Left ventricle myocardium inferior (tissue), 1 donor: ENCODE data around the gene NXPH2. TPM values are rescaled to one million over a fixed set of nuclear protein-coding genes. Genes with fewer than 3 reads are reported as not detected.
A peak's percentile ranks its signal among the peaks of the same experiment; 100 is the strongest.

Source experiments
- DNase-seq: peaks from one replicate; pipeline ENCODE4 v3.0.0-alpha.2; 2020
- H3K27ac ChIP-seq: fragments of 200-600 bp; replicated peaks from 2 replicates; pipeline ENCODE4 v1.8.0; 2021
- H3K27me3 ChIP-seq: fragments of 200-600 bp; 2 replicates; pipeline ENCODE4 v1.8.0; 2021; ENCODE audit warnings: low read depth
- H3K36me3 ChIP-seq: fragments of 200-600 bp; 2 replicates; pipeline ENCODE4 v1.8.0; 2021
- H3K4me1 ChIP-seq: fragments of 200-600 bp; 2 replicates; pipeline ENCODE4 v1.8.0; 2021
- H3K4me3 ChIP-seq: fragments of 200-600 bp; 2 replicates; pipeline ENCODE4 v1.8.0; 2021; ENCODE audit warnings: mild to moderate bottlenecking, moderate library complexity
- H3K9me3 ChIP-seq: fragments of 200-600 bp; replicated peaks from 2 replicates; pipeline ENCODE4 v1.8.0; 2021
- CTCF ChIP-seq: fragments of 200-600 bp; IDR thresholded peaks from 2 replicates; pipeline ENCODE4 v1.8.0; 2021; ENCODE audit warnings: antibody characterized with exemption, mild to moderate bottlenecking, borderline replicate concordance
- intact Hi-C: fragments of 100-400 bp; cut with micrococcal nuclease; formaldehyde crosslinking; loops from one replicate; pipeline ENCODE4 v1.11.0; 2022
- total RNA-seq: library from RNA; stranded (reverse); fragmentation: NEBNext Ultra II Directional; extraction: Animal tissue kit (Norgen Biotek cat#: 25700); gene quantifications from one replicate; pipeline ENCODE4 v1.2.1, GENCODE V29; 2021
- donor health status: DM: no; HTN: yes; CAD: no; lungs with severe emphysema.

Gene NXPH2
- total RNA-seq, 1 donor from 2014 or later: not detected

DNA sequence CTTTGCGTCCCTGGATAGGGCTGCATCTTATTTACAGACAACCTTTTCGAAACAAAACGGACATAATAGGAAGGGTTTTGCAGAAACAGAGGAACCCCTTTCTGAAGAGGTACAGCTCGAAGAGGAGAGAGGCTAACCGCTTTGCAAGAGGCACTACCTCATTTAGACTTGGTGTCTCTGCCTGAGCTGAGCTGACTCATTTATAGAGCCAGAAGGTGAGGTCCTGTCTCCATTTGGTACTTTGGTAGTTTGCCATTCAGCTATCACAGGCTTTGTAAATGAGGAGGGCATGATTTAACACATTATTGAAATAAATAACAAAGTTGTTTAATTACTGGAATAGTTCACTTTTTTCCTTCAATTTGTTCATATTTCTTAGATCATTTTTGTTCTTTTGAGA is 2.2 kb upstream of the NXPH2 start:
- intact Hi-C loops: no loop called here
- peaks cover 74% of the 10 kb centered on the region for H3K27me3 ChIP-seq
- TF ChIP-seq CTCF: no peak
- H3K9me3 ChIP-seq: no peaks in the 10 kb centered on the region
- no peak for DNase-seq
- H3K36me3 ChIP-seq: no peaks in the 10 kb centered on the region
- H3K4me3 ChIP-seq: no peak overlapping the region
- H3K4me1 ChIP-seq: peaks cover 23% of the 10 kb centered on the region
- no peak overlapping the region for H3K27ac ChIP-seq

DNA sequence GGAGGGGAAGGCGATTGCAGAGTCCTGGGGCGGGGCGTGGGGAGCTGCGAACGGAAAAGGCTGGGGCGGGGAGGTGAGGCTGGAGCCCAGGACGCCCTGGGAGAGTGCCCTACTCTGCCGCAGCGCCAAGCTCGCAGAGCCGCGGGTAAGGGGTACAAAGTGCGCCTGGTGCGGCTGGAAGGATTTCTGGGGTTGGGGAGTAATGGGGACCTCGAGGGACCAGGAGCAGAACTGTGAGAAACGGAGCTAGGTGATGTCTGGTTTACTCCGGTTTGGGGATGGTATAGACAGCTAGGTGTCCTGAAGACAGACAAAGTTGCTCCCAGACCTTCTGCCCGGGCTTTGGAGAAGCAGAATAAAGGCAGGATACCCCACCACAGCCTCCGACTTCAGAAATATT is 718 bp upstream of the NXPH2 start:
- intact Hi-C loops: no loop called here
- DNase-seq: no peak
- H3K27me3 ChIP-seq: peaks cover 87% of the 10 kb centered on the region

GRCh38 chr2:138780446-138780880 is 273 bp upstream of the NXPH2 start:
- TF ChIP-seq CTCF: no peak
- Histone ChIP-seq H3K4me1 (peaks cover 23% of the 10 kb centered on the region), H3K9me3 (no peaks in the 10 kb centered on the region), H3K27me3 (peaks cover 87% of the 10 kb centered on the region), H3K27ac (no peak overlapping the region), H3K36me3 (no peaks in the 10 kb centered on the region), H3K4me3 (peak overlapping the region; percentile 56)
- DNase-seq: no peak
- intact Hi-C loops: no loop called here

More for the DNA sequence above, 718 bp upstream of the NXPH2 start:
- H3K27ac ChIP-seq: no peak overlapping the region
- no peak for TF ChIP-seq CTCF
- H3K9me3 ChIP-seq: no peaks in the 10 kb centered on the region
- no peak overlapping the region for H3K4me3 ChIP-seq
- H3K36me3 ChIP-seq: no peaks in the 10 kb centered on the region
- H3K4me1 ChIP-seq: peaks cover 23% of the 10 kb centered on the region

DNA sequence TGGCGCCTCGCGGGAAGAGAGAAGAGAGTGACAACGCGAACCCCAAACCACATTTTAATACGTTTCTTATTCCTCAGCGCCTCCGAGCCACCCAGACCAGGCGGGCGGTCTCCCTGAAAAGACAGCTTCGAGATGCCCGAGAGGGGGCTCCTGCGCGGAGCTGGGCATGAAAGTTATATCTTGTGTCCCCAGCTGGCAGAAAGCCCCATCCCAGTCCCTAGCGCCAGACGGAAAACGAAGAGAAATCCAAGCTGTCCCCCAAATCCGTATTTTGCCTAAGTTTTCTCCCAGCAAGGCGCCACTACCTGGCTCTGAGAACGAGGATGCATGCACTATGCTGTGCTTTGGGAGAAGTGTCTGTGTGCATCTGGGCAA is 797 bp downstream of the NXPH2 start:
- peak overlapping the region; percentile 56 for H3K4me3 ChIP-seq
- no peak for TF ChIP-seq CTCF
- no peaks in the 10 kb centered on the region for H3K9me3 ChIP-seq
- H3K4me1 ChIP-seq: peaks cover 23% of the 10 kb centered on the region
- H3K27me3 ChIP-seq: peaks cover 93% of the 10 kb centered on the region
- no peak overlapping the region for H3K27ac ChIP-seq
- intact Hi-C loops: no loop called here
- H3K36me3 ChIP-seq: no peaks in the 10 kb centered on the region
- no peak for DNase-seq

- Histone ChIP-seq H3K36me3 (no peaks in the 10 kb centered on the region), H3K27me3 (peaks cover 89% of the 10 kb centered on the region), H3K27ac (no peak overlapping the region), H3K4me3 (no peak overlapping the region), H3K4me1 (peaks cover 23% of the 10 kb centered on the region), H3K9me3 (no peaks in the 10 kb centered on the region)
- TF ChIP-seq CTCF: no peak
- intact Hi-C loops: no loop called here
- DNase-seq: no peak
Observed at GRCh38 chr2:138777996-138778395, 2.2 kb downstream of the NXPH2 start.

- Histone ChIP-seq H3K27me3 (peaks cover 84% of the 10 kb centered on the region), H3K4me1 (peaks cover 23% of the 10 kb centered on the region), H3K27ac (no peak overlapping the region), H3K4me3 (no peak overlapping the region), H3K9me3 (no peaks in the 10 kb centered on the region), H3K36me3 (no peaks in the 10 kb centered on the region)
- TF ChIP-seq CTCF: no peak
- intact Hi-C loops: no loop called here
- DNase-seq: no peak
Observed at GRCh38 chr2:138775736-138776135, 4.5 kb downstream of the NXPH2 start.
